MM.1S (cell line): Measurements from ENCODE around the gene FXYD7.
"Not testable (repeated sequence)": the region's sequence is repeated elsewhere in the genome, so short reads cannot be mapped to it uniquely, and the experiment has no call there.

ENCODE experiments used
- EZH2 ChIP-seq: fragments of 300-600 bp; sonication (generic); optimal IDR thresholded peaks from 2 replicates; pipeline ENCODE3; 2017; ENCODE audit warnings: low read depth, mild to moderate bottlenecking, antibody characterized with exemption, low read length, mixed read lengths
- EZH2phosphoT487 ChIP-seq: fragments of 300-600 bp; sonication (generic); IDR thresholded peaks from 2 replicates; pipeline ENCODE4 v1.6.1; 2018; ENCODE audit warnings: antibody characterized with exemption, low read length
- TF ChIP-seq, protein P1 (sequence below): fragments of 300-600 bp; sonication (generic); IDR thresholded peaks from 2 replicates; pipeline ENCODE4 v1.5.1; 2016; ENCODE audit warnings: antibody characterized with exemption, low read length, mixed read lengths

DNA sequence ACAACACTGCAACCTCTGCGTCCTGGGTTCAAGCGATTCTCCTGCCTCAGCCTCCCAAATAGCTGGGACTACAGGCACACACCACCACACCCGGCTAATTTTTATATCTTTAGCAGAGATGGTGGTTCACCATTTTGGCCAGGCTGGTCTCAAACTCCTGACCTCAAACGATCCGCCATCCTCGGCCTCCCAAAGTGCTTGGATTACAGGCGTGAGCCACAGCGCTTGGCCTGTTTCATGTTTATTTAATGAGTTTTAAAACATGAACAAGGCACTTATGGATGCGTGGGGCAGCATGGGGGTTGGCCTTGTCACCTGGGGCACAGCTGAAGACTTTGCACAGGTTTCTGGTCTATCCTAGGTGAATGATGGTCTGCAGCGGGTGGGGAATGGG is 10.1 kb downstream of the FXYD7 start:
- TF ChIP-seq EZH2, EZH2phosphoT487: not testable (repeated sequence)
- TF ChIP-seq, protein P1, sequence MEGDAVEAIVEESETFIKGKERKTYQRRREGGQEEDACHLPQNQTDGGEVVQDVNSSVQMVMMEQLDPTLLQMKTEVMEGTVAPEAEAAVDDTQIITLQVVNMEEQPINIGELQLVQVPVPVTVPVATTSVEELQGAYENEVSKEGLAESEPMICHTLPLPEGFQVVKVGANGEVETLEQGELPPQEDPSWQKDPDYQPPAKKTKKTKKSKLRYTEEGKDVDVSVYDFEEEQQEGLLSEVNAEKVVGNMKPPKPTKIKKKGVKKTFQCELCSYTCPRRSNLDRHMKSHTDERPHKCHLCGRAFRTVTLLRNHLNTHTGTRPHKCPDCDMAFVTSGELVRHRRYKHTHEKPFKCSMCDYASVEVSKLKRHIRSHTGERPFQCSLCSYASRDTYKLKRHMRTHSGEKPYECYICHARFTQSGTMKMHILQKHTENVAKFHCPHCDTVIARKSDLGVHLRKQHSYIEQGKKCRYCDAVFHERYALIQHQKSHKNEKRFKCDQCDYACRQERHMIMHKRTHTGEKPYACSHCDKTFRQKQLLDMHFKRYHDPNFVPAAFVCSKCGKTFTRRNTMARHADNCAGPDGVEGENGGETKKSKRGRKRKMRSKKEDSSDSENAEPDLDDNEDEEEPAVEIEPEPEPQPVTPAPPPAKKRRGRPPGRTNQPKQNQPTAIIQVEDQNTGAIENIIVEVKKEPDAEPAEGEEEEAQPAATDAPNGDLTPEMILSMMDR, result not testable (repeated sequence)
